Loucy (cell line): ENCODE data around the gene TCP11L1.

Experiments
- H2AFZ ChIP-seq: fragments of 200-600 bp; sonication (generic); 2 replicates; pipeline ENCODE4 v1.6.0; 2016; ENCODE audit warnings: antibody characterized with exemption, mild to moderate bottlenecking, low read length, moderate library complexity
- H3F3A ChIP-seq: fragments of 200-600 bp; 2 replicates; pipeline ENCODE4 v1.6.0; 2016; ENCODE audit warnings: antibody characterized with exemption, low read depth, mild to moderate bottlenecking
- H3K27me3 ChIP-seq: fragments of 200-600 bp; sonication (generic); 2 replicates; pipeline ENCODE4 v1.6.1; 2014; ENCODE audit warnings: low read length, mild to moderate bottlenecking; ENCODE audit not compliant: insufficient read depth, poor library complexity, severe bottlenecking
- H3K36me3 ChIP-seq: fragments of 200-600 bp; sonication (generic); 2 replicates; pipeline ENCODE4 v1.6.1; 2016; ENCODE audit warnings: low read length; ENCODE audit not compliant: insufficient read depth
- H3K4me1 ChIP-seq: fragments of 200-600 bp; sonication (generic); 2 replicates; pipeline ENCODE4 v1.5.1; 2014; ENCODE audit warnings: low read length, mild to moderate bottlenecking; ENCODE audit not compliant: insufficient read depth, poor library complexity, severe bottlenecking
- H3K4me2 ChIP-seq: fragments of 200-600 bp; sonication (generic); 2 replicates; pipeline ENCODE4 v1.6.0; 2014; ENCODE audit warnings: antibody characterized with exemption, low read length, low read depth, mild to moderate bottlenecking; ENCODE audit not compliant: poor library complexity, severe bottlenecking
- H3K4me3 ChIP-seq: fragments of 200-600 bp; sonication (generic); 2 replicates; pipeline ENCODE4 v1.5.1; 2014; ENCODE audit warnings: low read length, mild to moderate bottlenecking, mixed read lengths; ENCODE audit not compliant: poor library complexity, severe bottlenecking
- H3K79me2 ChIP-seq: fragments of 200-600 bp; sonication (generic); 2 replicates; pipeline ENCODE4 v1.6.1; 2014; ENCODE audit warnings: low read length; ENCODE audit not compliant: insufficient read depth
- H3K9ac ChIP-seq: fragments of 200-600 bp; sonication (generic); 2 replicates; pipeline ENCODE4 v1.6.0; 2014; ENCODE audit warnings: mild to moderate bottlenecking, low read depth, low read length, moderate library complexity; ENCODE audit not compliant: poor library complexity, severe bottlenecking
- H3K9me2 ChIP-seq: fragments of 200-600 bp; sonication (generic); replicated peaks from 2 replicates; pipeline ENCODE4 v1.6.1; 2016; ENCODE audit warnings: low read depth, low read length, mixed read lengths
- H3K9me3 ChIP-seq: fragments of 200-600 bp; sonication (generic); 2 replicates; pipeline ENCODE4 v1.6.1; 2014; ENCODE audit warnings: mild to moderate bottlenecking, antibody characterized with exemption, low read length, low read depth; ENCODE audit not compliant: insufficient read depth
- H4K20me1 ChIP-seq: fragments of 200-600 bp; sonication (generic); 2 replicates; pipeline ENCODE4 v1.6.0; 2014; ENCODE audit warnings: antibody characterized with exemption, low read length, mild to moderate bottlenecking; ENCODE audit not compliant: insufficient read depth, poor library complexity, severe bottlenecking
- EZH2phosphoT487 ChIP-seq: fragments of 200-600 bp; IDR thresholded peaks from 2 replicates; pipeline ENCODE4 v1.6.1; 2018; ENCODE audit warnings: antibody characterized with exemption, mild to moderate bottlenecking, moderate library complexity, borderline replicate concordance
- TF ChIP-seq, protein P1 (sequence below): fragments of 200-600 bp; sonication (generic); conservative IDR thresholded peaks from 2 replicates; pipeline ENCODE4 v1.5.1; 2014; ENCODE audit warnings: mild to moderate bottlenecking, antibody characterized with exemption, low read length

Gene TCP11L1

GRCh38 chr11:32991898-32992297, 47.5 kb upstream of the TCP11L1 start:
- Histone ChIP-seq H3K4me2 (no peak overlapping the region), H3K9ac (no peak overlapping the region)
- no peak for TF ChIP-seq EZH2phosphoT487
- TF ChIP-seq, protein P1, sequence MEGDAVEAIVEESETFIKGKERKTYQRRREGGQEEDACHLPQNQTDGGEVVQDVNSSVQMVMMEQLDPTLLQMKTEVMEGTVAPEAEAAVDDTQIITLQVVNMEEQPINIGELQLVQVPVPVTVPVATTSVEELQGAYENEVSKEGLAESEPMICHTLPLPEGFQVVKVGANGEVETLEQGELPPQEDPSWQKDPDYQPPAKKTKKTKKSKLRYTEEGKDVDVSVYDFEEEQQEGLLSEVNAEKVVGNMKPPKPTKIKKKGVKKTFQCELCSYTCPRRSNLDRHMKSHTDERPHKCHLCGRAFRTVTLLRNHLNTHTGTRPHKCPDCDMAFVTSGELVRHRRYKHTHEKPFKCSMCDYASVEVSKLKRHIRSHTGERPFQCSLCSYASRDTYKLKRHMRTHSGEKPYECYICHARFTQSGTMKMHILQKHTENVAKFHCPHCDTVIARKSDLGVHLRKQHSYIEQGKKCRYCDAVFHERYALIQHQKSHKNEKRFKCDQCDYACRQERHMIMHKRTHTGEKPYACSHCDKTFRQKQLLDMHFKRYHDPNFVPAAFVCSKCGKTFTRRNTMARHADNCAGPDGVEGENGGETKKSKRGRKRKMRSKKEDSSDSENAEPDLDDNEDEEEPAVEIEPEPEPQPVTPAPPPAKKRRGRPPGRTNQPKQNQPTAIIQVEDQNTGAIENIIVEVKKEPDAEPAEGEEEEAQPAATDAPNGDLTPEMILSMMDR = no peak

GRCh38 chr11:33000181-33000580, 39.2 kb upstream of the TCP11L1 start:
- TF ChIP-seq EZH2phosphoT487 = no peak
- TF ChIP-seq, protein P1 = no peak
- Histone ChIP-seq H3K9me3 (no peaks in the 10 kb centered on the region), H3K79me2 (no peaks in the 10 kb centered on the region), H3K4me2 (no peak overlapping the region), H2AFZ (no peak overlapping the region), H3K36me3 (no peaks in the 10 kb centered on the region), H3F3A (0 out of 2 replicates have a peak, but pooled peaks cover 3% of the 10 kb centered on the region), H4K20me1 (no peaks in the 10 kb centered on the region), H3K9ac (no peak overlapping the region), H3K9me2 (no peaks in the 10 kb centered on the region), H3K27me3 (no peaks in the 10 kb centered on the region), H3K4me3 (no peak overlapping the region), H3K4me1 (peaks cover 7% of the 10 kb centered on the region)

More at GRCh38 chr11:32991898-32992297, 47.5 kb upstream of the TCP11L1 start:
- Histone ChIP-seq H3K79me2 (no peaks in the 10 kb centered on the region), H3K27me3 (no peaks in the 10 kb centered on the region), H3K9me3 (peaks cover 9% of the 10 kb centered on the region), H2AFZ (no peak overlapping the region), H3K36me3 (no peaks in the 10 kb centered on the region), H3F3A (no peaks in the 10 kb centered on the region), H4K20me1 (no peaks in the 10 kb centered on the region), H3K4me3 (no peak overlapping the region), H3K4me1 (no peaks in the 10 kb centered on the region), H3K9me2 (no peaks in the 10 kb centered on the region)

DNA sequence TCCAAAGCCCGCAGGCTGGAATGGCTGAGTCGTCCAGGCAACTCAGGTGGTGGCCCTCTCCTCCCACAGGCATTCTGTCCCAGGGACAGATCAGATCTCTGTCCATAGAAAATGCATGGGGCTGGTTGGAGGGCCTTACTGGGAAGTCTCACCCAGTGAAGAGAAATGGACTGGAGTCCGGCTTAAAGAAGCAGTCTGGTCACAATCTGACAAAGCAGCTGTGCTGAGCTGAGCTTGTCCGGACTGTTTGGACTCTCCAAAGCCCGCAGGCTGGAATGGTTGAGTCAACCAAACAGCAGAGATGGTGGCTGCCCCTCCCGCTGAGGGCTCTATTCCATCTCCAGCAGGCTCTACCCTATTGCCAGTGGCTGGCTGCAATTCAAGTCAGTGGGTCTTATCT, 38.1 kb upstream of the TCP11L1 start:
- TF ChIP-seq, protein P1 = no peak
- no peak for TF ChIP-seq EZH2phosphoT487
- Histone ChIP-seq H2AFZ (no peak overlapping the region), H3K4me2 (no peak overlapping the region)

More for the DNA sequence above, 38.1 kb upstream of the TCP11L1 start:
- H3K4me3 ChIP-seq = no peak overlapping the region
- no peaks in the 10 kb centered on the region for H3K79me2 ChIP-seq
- no peaks in the 10 kb centered on the region for H3K9me2 ChIP-seq
- H3K9ac ChIP-seq = no peak overlapping the region
- H3K4me1 ChIP-seq = peaks cover 18% of the 10 kb centered on the region
- no peaks in the 10 kb centered on the region for H3K36me3 ChIP-seq
- 0 out of 2 replicates have a peak, but pooled peaks cover 3% of the 10 kb centered on the region for H3F3A ChIP-seq
- no peaks in the 10 kb centered on the region for H4K20me1 ChIP-seq
- no peaks in the 10 kb centered on the region for H3K9me3 ChIP-seq
- H3K27me3 ChIP-seq = no peaks in the 10 kb centered on the region
